HepG2 (cell line): ENCODE data around the gene FRMD6. TPM values are rescaled to one million over a fixed set of nuclear protein-coding genes. Genes with fewer than 3 reads are reported as not detected.

Experiments used
- ELF1 ChIP-seq: sonication (generic); formaldehyde crosslinking; IDR thresholded peaks from 2 replicates; pipeline ENCODE4 v1.4.0; 2020; ENCODE audit warnings: missing genetic modification reagents
- FOXK1 ChIP-seq: sonication (generic); formaldehyde crosslinking; IDR thresholded peaks from 2 replicates; pipeline ENCODE4 v1.4.0; 2020; ENCODE audit warnings: low read depth, missing genetic modification reagents, borderline replicate concordance
- HNRNPL ChIP-seq: fragments of 200-400 bp; formaldehyde crosslinking; IDR thresholded peaks from 2 replicates; pipeline ENCODE4 v1.6.1; 2017; ENCODE audit warnings: mild to moderate bottlenecking, low read depth, low read length
- JUN ChIP-seq: sonication (generic); formaldehyde crosslinking; IDR thresholded peaks from 2 replicates; pipeline ENCODE4 v1.4.0; 2020; ENCODE audit warnings: mild to moderate bottlenecking, missing genetic modification reagents
- KMT2A ChIP-seq: sonication (generic); formaldehyde crosslinking; IDR thresholded peaks from 2 replicates; pipeline ENCODE4 v1.4.0; 2020; ENCODE audit warnings: missing genetic modification reagents
- ZNF10 ChIP-seq: sonication (generic); formaldehyde crosslinking; IDR thresholded peaks from 2 replicates; pipeline ENCODE4 v1.4.0; 2020; ENCODE audit warnings: mild to moderate bottlenecking, low read depth, missing genetic modification reagents, borderline replicate concordance
- polyA plus RNA-seq, 8 experiments: library from polyadenylated mRNA; depleted of rRNA in 3 of 8; stranded (reverse) in 7 of 8; unstranded in 1 of 8; fragments of >200 nt; fragmentation: Illumina TruSeq in 4 of 8; extraction: Trizol in 4 of 8; gene quantifications; 2 replicates each; pipeline versions ENCODE4 v1.2.1 to v1.2.3, GENCODE V29; 2011 to 2016; ENCODE audit warnings: low read depth in 4 of 8, missing spikeins in 1 of 8, mixed read lengths in 1 of 8; ENCODE audit not compliant: insufficient read depth in 1 of 8
- total RNA-seq, 5 experiments: library from RNA; depleted of rRNA; stranded (reverse); fragments of >200 nt; fragmentation: Illumina TruSeq; extraction: Trizol; gene quantifications; 2 replicates each; pipeline ENCODE4 v1.2.3, GENCODE V29; 2016; ENCODE audit warnings: low read depth in 1 of 5
- TF ChIP-seq, protein P1 (sequence below): sonication (generic); formaldehyde crosslinking; conservative IDR thresholded peaks from 2 replicates; pipeline ENCODE4 v1.4.0; 2020; ENCODE audit warnings: missing genetic modification reagents
- TF ChIP-seq, protein P2 (sequence below): sonication (generic); formaldehyde crosslinking; IDR thresholded peaks from 2 replicates; pipeline ENCODE4 v1.9.0; 2022; ENCODE audit warnings: low read depth, missing genetic modification reagents
- TF ChIP-seq, protein P3 (sequence below), 2 experiments: fragments of 450-650 bp in 1 of 2; sonication (generic) in 1 of 2; formaldehyde crosslinking in 1 of 2; IDR thresholded peaks; 2 replicates each; pipeline versions ENCODE4 v1.6.1 to v1.8.0; 2016 to 2022; ENCODE audit warnings: antibody characterized with exemption in 1 of 2, mild to moderate bottlenecking in 1 of 2, missing genetic modification reagents in 1 of 2
- TF ChIP-seq, protein P4 (sequence below): sonication (generic); formaldehyde crosslinking; IDR thresholded peaks from 2 replicates; pipeline ENCODE4 v1.4.0; 2020; ENCODE audit warnings: missing genetic modification reagents, borderline replicate concordance
- TF ChIP-seq, protein P5 (sequence below): sonication (generic); formaldehyde crosslinking; IDR thresholded peaks from 2 replicates; pipeline ENCODE4 v1.4.0; 2020; ENCODE audit warnings: missing genetic modification reagents, borderline replicate concordance

The FRMD6 gene
- total and polyA plus RNA-seq, 2 of the 13 experiments (the other 11 are each of a cell fraction or from before 2014, with no cell fraction given), result 2.4 to 5.4 TPM

DNA sequence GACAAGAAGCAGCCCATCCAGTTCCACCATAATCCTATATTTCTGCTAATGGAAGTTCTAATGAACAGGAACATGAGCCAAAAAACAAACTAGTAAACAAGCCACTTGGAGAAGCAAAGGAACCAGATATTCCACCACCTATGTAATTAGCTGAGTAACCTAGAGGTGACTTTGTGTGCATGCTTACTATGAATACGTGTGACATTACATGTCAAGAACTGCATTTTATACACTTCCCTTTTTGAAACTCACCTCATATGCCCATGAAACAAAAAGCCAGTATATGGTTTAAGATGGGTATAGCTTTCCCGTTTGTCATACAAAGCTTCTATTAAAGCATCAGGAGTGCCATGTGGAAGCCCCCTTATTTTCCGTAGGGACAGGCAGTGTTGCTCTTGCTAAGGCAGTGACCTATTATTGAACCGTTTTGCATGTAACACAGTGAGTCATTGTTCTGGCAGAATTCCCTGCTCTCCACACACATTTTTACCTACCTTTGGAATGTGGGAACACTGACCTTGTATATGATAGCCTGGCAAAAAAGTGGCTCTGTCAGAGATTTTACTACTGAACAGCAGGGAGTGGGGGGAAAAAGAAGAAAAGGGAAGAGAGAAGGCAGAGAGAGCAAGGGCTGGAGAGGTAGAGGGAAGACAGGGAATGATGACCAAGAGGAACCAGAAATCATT, 34.8 kb upstream of the FRMD6 start (continued):
- TF ChIP-seq, protein P1, sequence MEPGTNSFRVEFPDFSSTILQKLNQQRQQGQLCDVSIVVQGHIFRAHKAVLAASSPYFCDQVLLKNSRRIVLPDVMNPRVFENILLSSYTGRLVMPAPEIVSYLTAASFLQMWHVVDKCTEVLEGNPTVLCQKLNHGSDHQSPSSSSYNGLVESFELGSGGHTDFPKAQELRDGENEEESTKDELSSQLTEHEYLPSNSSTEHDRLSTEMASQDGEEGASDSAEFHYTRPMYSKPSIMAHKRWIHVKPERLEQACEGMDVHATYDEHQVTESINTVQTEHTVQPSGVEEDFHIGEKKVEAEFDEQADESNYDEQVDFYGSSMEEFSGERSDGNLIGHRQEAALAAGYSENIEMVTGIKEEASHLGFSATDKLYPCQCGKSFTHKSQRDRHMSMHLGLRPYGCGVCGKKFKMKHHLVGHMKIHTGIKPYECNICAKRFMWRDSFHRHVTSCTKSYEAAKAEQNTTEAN (CRISPR knock-in tag), result no peak
- TF ChIP-seq, protein P2, sequence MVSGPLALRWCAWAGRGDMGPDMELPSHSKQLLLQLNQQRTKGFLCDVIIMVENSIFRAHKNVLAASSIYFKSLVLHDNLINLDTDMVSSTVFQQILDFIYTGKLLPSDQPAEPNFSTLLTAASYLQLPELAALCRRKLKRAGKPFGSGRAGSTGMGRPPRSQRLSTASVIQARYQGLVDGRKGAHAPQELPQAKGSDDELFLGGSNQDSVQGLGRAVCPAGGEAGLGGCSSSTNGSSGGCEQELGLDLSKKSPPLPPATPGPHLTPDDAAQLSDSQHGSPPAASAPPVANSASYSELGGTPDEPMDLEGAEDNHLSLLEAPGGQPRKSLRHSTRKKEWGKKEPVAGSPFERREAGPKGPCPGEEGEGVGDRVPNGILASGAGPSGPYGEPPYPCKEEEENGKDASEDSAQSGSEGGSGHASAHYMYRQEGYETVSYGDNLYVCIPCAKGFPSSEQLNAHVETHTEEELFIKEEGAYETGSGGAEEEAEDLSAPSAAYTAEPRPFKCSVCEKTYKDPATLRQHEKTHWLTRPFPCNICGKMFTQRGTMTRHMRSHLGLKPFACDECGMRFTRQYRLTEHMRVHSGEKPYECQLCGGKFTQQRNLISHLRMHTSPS (CRISPR knock-in tag), result no peak
- no peak for TF ChIP-seq HNRNPL
- TF ChIP-seq JUN (CRISPR knock-in tag), result 0 out of 2 replicates have a peak, but pooled peaks have one; percentile 39
- TF ChIP-seq, protein P3, sequence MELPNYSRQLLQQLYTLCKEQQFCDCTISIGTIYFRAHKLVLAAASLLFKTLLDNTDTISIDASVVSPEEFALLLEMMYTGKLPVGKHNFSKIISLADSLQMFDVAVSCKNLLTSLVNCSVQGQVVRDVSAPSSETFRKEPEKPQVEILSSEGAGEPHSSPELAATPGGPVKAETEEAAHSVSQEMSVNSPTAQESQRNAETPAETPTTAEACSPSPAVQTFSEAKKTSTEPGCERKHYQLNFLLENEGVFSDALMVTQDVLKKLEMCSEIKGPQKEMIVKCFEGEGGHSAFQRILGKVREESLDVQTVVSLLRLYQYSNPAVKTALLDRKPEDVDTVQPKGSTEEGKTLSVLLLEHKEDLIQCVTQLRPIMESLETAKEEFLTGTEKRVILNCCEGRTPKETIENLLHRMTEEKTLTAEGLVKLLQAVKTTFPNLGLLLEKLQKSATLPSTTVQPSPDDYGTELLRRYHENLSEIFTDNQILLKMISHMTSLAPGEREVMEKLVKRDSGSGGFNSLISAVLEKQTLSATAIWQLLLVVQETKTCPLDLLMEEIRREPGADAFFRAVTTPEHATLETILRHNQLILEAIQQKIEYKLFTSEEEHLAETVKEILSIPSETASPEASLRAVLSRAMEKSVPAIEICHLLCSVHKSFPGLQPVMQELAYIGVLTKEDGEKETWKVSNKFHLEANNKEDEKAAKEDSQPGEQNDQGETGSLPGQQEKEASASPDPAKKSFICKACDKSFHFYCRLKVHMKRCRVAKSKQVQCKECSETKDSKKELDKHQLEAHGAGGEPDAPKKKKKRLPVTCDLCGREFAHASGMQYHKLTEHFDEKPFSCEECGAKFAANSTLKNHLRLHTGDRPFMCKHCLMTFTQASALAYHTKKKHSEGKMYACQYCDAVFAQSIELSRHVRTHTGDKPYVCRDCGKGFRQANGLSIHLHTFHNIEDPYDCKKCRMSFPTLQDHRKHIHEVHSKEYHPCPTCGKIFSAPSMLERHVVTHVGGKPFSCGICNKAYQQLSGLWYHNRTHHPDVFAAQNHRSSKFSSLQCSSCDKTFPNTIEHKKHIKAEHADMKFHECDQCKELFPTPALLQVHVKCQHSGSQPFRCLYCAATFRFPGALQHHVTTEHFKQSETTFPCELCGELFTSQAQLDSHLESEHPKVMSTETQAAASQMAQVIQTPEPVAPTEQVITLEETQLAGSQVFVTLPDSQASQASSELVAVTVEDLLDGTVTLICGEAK (IDR thresholded peaks at IDR 0.05), result no peak
- TF ChIP-seq, protein P3 (CRISPR knock-in tag; IDR thresholded peaks at IDR 0.05), result no peak
- TF ChIP-seq ELF1 (CRISPR knock-in tag), result no peak
- TF ChIP-seq, protein P4, sequence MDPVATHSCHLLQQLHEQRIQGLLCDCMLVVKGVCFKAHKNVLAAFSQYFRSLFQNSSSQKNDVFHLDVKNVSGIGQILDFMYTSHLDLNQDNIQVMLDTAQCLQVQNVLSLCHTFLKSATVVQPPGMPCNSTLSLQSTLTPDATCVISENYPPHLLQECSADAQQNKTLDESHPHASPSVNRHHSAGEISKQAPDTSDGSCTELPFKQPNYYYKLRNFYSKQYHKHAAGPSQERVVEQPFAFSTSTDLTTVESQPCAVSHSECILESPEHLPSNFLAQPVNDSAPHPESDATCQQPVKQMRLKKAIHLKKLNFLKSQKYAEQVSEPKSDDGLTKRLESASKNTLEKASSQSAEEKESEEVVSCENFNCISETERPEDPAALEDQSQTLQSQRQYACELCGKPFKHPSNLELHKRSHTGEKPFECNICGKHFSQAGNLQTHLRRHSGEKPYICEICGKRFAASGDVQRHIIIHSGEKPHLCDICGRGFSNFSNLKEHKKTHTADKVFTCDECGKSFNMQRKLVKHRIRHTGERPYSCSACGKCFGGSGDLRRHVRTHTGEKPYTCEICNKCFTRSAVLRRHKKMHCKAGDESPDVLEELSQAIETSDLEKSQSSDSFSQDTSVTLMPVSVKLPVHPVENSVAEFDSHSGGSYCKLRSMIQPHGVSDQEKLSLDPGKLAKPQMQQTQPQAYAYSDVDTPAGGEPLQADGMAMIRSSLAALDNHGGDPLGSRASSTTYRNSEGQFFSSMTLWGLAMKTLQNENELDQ, result no peak
- TF ChIP-seq KMT2A (CRISPR knock-in tag), result no peak
- no peak for TF ChIP-seq ZNF10
- TF ChIP-seq, protein P5, sequence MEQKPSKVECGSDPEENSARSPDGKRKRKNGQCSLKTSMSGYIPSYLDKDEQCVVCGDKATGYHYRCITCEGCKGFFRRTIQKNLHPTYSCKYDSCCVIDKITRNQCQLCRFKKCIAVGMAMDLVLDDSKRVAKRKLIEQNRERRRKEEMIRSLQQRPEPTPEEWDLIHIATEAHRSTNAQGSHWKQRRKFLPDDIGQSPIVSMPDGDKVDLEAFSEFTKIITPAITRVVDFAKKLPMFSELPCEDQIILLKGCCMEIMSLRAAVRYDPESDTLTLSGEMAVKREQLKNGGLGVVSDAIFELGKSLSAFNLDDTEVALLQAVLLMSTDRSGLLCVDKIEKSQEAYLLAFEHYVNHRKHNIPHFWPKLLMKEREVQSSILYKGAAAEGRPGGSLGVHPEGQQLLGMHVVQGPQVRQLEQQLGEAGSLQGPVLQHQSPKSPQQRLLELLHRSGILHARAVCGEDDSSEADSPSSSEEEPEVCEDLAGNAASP (CRISPR knock-in tag), result no peak
- 0 out of 2 replicates have a peak, but pooled peaks have one; percentile 13 for TF ChIP-seq FOXK1 (CRISPR knock-in tag)
